ENCODE results near the gene MMP17.
"Not testable (repeated sequence)": the region's sequence is repeated elsewhere in the genome, so short reads cannot be mapped to it uniquely, and the experiment has no call there.

MMP17 gene

GRCh38 chr12:131799828-131800593 is 28.2 kb upstream of the MMP17 start:
- in situ Hi-C loops (cut with HindIII; ENCODE audit: low sequenced_read_pairs): no loop called here

- in situ Hi-C loops (cut with HindIII; ENCODE audit: low sequenced_read_pairs): no loop called here
Observed at GRCh38 chr12:131800594-131801135, 27.5 kb upstream of the MMP17 start.

GRCh38 chr12:131801254-131801866 is 26.8 kb upstream of the MMP17 start:
- in situ Hi-C loops (cut with HindIII; ENCODE audit: low sequenced_read_pairs): no loop called here

GRCh38 chr12:131803961-131804521 is 24.2 kb upstream of the MMP17 start:
- in situ Hi-C loops (cut with HindIII; ENCODE audit: low sequenced_read_pairs): no loop called here

GRCh38 chr12:131805421-131805820 is 22.8 kb upstream of the MMP17 start:
- in situ Hi-C loops (cut with HindIII; ENCODE audit: low sequenced_read_pairs): no loop called here

GRCh38 chr12:131806674-131807073 is 21.5 kb upstream of the MMP17 start:
- in situ Hi-C loops (cut with HindIII; ENCODE audit: low sequenced_read_pairs): no loop called here

GRCh38 chr12:131808744-131809371 is 19.3 kb upstream of the MMP17 start:
- in situ Hi-C loops (cut with HindIII; ENCODE audit: low sequenced_read_pairs): no loop called here

- in situ Hi-C loops (cut with HindIII; ENCODE audit: low sequenced_read_pairs): not testable (repeated sequence)
Observed at GRCh38 chr12:131809476-131810254, 18.5 kb upstream of the MMP17 start.

GRCh38 chr12:131810726-131811125 is 17.5 kb upstream of the MMP17 start:
- in situ Hi-C loops (cut with HindIII; ENCODE audit: low sequenced_read_pairs): no loop called here

GRCh38 chr12:131815131-131815530 is 13.1 kb upstream of the MMP17 start:
- in situ Hi-C loops (cut with HindIII; ENCODE audit: low sequenced_read_pairs): loop anchor here (5.0 kb wide), 1 partner anchor 52 kb away; no protein-coding TSS in a partner anchor

- in situ Hi-C loops (cut with HindIII; ENCODE audit: low sequenced_read_pairs): loop anchor here (5.0 kb wide), 1 partner anchor 51 kb away; no protein-coding TSS in a partner anchor
Observed at GRCh38 chr12:131816495-131816894, 11.7 kb upstream of the MMP17 start.

- in situ Hi-C loops (cut with HindIII; ENCODE audit: low sequenced_read_pairs): loop anchor here (5.0 kb wide), 1 partner anchor 50 kb away; no protein-coding TSS in a partner anchor
Observed at GRCh38 chr12:131817241-131817640, 11.0 kb upstream of the MMP17 start.

- in situ Hi-C loops (cut with HindIII; ENCODE audit: low sequenced_read_pairs): loop anchor here (5.0 kb wide), 1 partner anchor 48 kb away; no protein-coding TSS in a partner anchor
Observed at GRCh38 chr12:131818821-131819585, 9.2 kb upstream of the MMP17 start.

GRCh38 chr12:131824450-131824849 is 3.7 kb upstream of the MMP17 start:
- in situ Hi-C loops (cut with HindIII; ENCODE audit: low sequenced_read_pairs): no loop called here

GRCh38 chr12:131825146-131825892 is 2.9 kb upstream of the MMP17 start:
- in situ Hi-C loops (cut with HindIII; ENCODE audit: low sequenced_read_pairs): no loop called here

- in situ Hi-C loops (cut with HindIII; ENCODE audit: low sequenced_read_pairs): no loop called here
Observed at GRCh38 chr12:131826097-131826928, 1.9 kb upstream of the MMP17 start.

GRCh38 chr12:131828671-131829355 is 620 bp downstream of the MMP17 start:
- in situ Hi-C loops (cut with HindIII; ENCODE audit: low sequenced_read_pairs): no loop called here
